Measurements from ENCODE around the gene POLRMT. TPM values are rescaled to one million over a fixed set of nuclear protein-coding genes. Genes with fewer than 3 reads are reported as not detected.

Gene POLRMT
- total RNA-seq, 3 donors from 2014 or later, result 21.9 to 34.7 (median 28.2) TPM

GRCh38 chr19:640606-641189, 7.4 kb upstream of the POLRMT start:
- peaks cover 0 to 7% of the 10 kb centered on the region in 2 donors for H3K4me1 ChIP-seq
- TF ChIP-seq POLR2A (IDR thresholded peaks at IDR 0.05) (no peak), POLR2AphosphoS5 (IDR thresholded peaks at IDR 0.05) (no peak), CTCF (IDR thresholded peaks at IDR 0.05) (no peak)
- no peaks in the 10 kb centered on the region for H3K36me3 ChIP-seq
- DNase-seq (ENCODE audit: low spot score in 2 of 2), result no peak
- H3K4me3 ChIP-seq, result no peak overlapping the region
- intact Hi-C loops (cut with DNase I; ENCODE audit: low total_unique reads), result no loop called here
- no peaks in the 10 kb centered on the region for H3K27me3 ChIP-seq
- H3K27ac ChIP-seq, result no peak overlapping the region
- no peaks in the 10 kb centered on the region for H3K9me3 ChIP-seq

- H3K4me3 ChIP-seq, result peak overlapping the region; percentile 36 to 64 (median 58)
- peaks cover 0 to 7% of the 10 kb centered on the region in 2 donors for H3K4me1 ChIP-seq
- H3K27me3 ChIP-seq, result no peaks in the 10 kb centered on the region
Observed at GRCh38 chr19:640161-640558, 6.8 kb upstream of the POLRMT start.

GRCh38 chr19:639253-640160, 6.2 kb upstream of the POLRMT start, which contains the start of gene FGF22:
FGF22 (plus strand) TSS chr19:639879; CDS start chr19:639926, 47 bp downstream.
- peak within 1 kb of the TSS; percentile 36 to 64 (median 58) for H3K4me3 ChIP-seq
- H3K27ac ChIP-seq, result peak within 1 kb of the TSS; percentile 20 to 54
- no peaks in the 10 kb centered on the region for H3K9me3 ChIP-seq
- no peaks in the 10 kb centered on the region for H3K36me3 ChIP-seq
- H3K27me3 ChIP-seq, result no peaks in the 10 kb centered on the region
- peaks cover 0 to 7% of the 10 kb centered on the region in 2 donors for H3K4me1 ChIP-seq
- TF ChIP-seq POLR2AphosphoS5 (IDR thresholded peaks at IDR 0.05) (peak in 1 of 3 donors; percentile 51), POLR2A (IDR thresholded peaks at IDR 0.05) (no peak), CTCF (IDR thresholded peaks at IDR 0.05) (no peak)
- intact Hi-C loops (cut with DNase I; ENCODE audit: low total_unique reads), result no loop called here
- DNase-seq (ENCODE audit: low spot score in 2 of 2), result peak; percentile 91 to 97

More at GRCh38 chr19:640161-640558, 6.8 kb upstream of the POLRMT start:
- H3K27ac ChIP-seq, result peak overlapping the region in 1 of 2 donors; percentile 54
- no peaks in the 10 kb centered on the region for H3K9me3 ChIP-seq
- H3K36me3 ChIP-seq, result no peaks in the 10 kb centered on the region
- no peak for TF ChIP-seq POLR2AphosphoS5 (IDR thresholded peaks at IDR 0.05)
- no peak for DNase-seq (ENCODE audit: low spot score in 2 of 2)
- intact Hi-C loops (cut with DNase I; ENCODE audit: low total_unique reads), result no loop called here

- H3K9me3 ChIP-seq, result no peaks in the 10 kb centered on the region
- DNase-seq (ENCODE audit: low spot score in 2 of 2), result no peak
- peak overlapping the region in 1 of 2 donors; percentile 29 for H3K27ac ChIP-seq
- H3K27me3 ChIP-seq, result no peaks in the 10 kb centered on the region
- no peaks in the 10 kb centered on the region for H3K36me3 ChIP-seq
- intact Hi-C loops (cut with DNase I; ENCODE audit: low total_unique reads), result no loop called here
- H3K4me3 ChIP-seq, result peak overlapping the region; percentile 36 to 64 (median 58)
- peaks cover 4 to 7% of the 10 kb centered on the region in 2 donors for H3K4me1 ChIP-seq
- no peak for TF ChIP-seq POLR2A (IDR thresholded peaks at IDR 0.05)
- TF ChIP-seq CTCF (IDR thresholded peaks at IDR 0.05), result no peak
- TF ChIP-seq POLR2AphosphoS5 (IDR thresholded peaks at IDR 0.05), result no peak
Observed at GRCh38 chr19:638906-639252, 5.5 kb upstream of the POLRMT start.

GRCh38 chr19:634975-635652, 1.8 kb upstream of the POLRMT start:
- no peaks in the 10 kb centered on the region for H3K27me3 ChIP-seq
- intact Hi-C loops (cut with DNase I; ENCODE audit: low total_unique reads), result no loop called here
- H3K27ac ChIP-seq, result no peak overlapping the region

More at GRCh38 chr19:634975-635652, 1.8 kb upstream of the POLRMT start:
- H3K4me3 ChIP-seq, result no peak overlapping the region
- DNase-seq (ENCODE audit: low spot score in 2 of 2), result no peak
- H3K4me1 ChIP-seq, result peaks cover 4 to 20% of the 10 kb centered on the region in 2 donors
- no peaks in the 10 kb centered on the region for H3K9me3 ChIP-seq
- TF ChIP-seq CTCF (IDR thresholded peaks at IDR 0.05), result no peak
- no peak for TF ChIP-seq POLR2A (IDR thresholded peaks at IDR 0.05)
- TF ChIP-seq POLR2AphosphoS5 (IDR thresholded peaks at IDR 0.05), result no peak
- H3K36me3 ChIP-seq, result no peaks in the 10 kb centered on the region

Measured in breast epithelium (tissue), 4 donors.